Measurements from ENCODE around the gene SNRPE.

DNA sequence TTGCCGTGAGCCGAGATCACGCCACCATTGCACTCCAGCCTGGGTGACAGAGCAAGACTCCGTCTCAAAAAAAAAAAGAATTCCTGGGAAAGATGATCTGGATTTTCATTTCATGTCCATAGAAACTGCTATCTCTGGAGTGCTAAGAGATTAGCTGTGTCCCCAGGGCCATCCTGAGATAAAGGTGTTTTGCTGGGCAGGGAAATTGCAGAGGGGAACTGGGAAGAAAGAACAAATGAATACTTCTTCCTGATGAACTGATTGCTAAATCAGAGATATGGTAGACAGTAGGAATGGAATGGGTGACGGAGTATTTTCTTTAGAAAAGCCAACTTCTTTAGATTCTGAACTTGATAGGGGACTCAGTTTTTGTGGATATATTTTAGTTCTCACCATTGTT is 19.2 kb downstream of the SNRPE start:
- TF ChIP-seq TAF1 (IDR thresholded peaks at IDR 0.05; ENCODE audit: borderline replicate concordance, insufficient read depth, low read length) (no peak), POLR2AphosphoS5 (IDR thresholded peaks at IDR 0.05; ENCODE audit: low read depth, low read length) (no peak)
